Gastrocnemius medialis (tissue), 4 donors: Measurements from ENCODE around the gene GALNT10. TPM values are rescaled to one million over a fixed set of nuclear protein-coding genes. Genes with fewer than 3 reads are reported as not detected.
A peak's percentile ranks its signal among the peaks of the same experiment; 100 is the strongest.

Experiments used
- ATAC-seq, 2 donors: fragments of 150-250 bp; one replicate each; pipeline ENCODE4 v1.9.1; 2016
- DNase-seq, 2 donors: peaks; one replicate each; pipeline ENCODE4 v3.0.0-alpha.2; 2019
- H3K27ac ChIP-seq, 4 donors: fragments of 200-600 bp; sonication (generic); 1 replicate in 1 of 4; 2 replicates in 3 of 4; pipeline ENCODE4 v1.5.1; 2016 to 2018; ENCODE audit warnings: mild to moderate bottlenecking in 2 of 4, moderate library complexity in 1 of 4
- H3K27me3 ChIP-seq, 3 donors: fragments of 200-600 bp; sonication (generic) in 2 of 3; 1 replicate in 1 of 3; 2 replicates in 2 of 3; pipeline versions ENCODE4 v1.5.1 to v1.6.0; 2016 to 2019; ENCODE audit warnings: mild to moderate bottlenecking in 1 of 3, moderate library complexity in 1 of 3
- H3K36me3 ChIP-seq, 2 donors: fragments of 200-600 bp; sonication (generic) in 1 of 2; one replicate each; pipeline ENCODE4 v1.5.1; 2017 to 2018
- H3K4me1 ChIP-seq, 2 donors: fragments of 200-600 bp; sonication (generic) in 1 of 2; one replicate each; pipeline ENCODE4 v1.5.1; 2016 to 2017; ENCODE audit warnings: mild to moderate bottlenecking in 2 of 2
- H3K4me3 ChIP-seq, 4 donors: fragments of 200-600 bp; sonication (generic) in 3 of 4; 1 replicate in 1 of 4; 2 replicates in 3 of 4; pipeline ENCODE4 v1.5.1; 2016 to 2019; ENCODE audit warnings: mild to moderate bottlenecking in 2 of 4
- H3K9me3 ChIP-seq, 3 donors: fragments of 200-600 bp; sonication (generic) in 2 of 3; 1 replicate in 1 of 3; 2 replicates in 2 of 3; pipeline ENCODE4 v1.5.1; 2016 to 2019
- POLR2A ChIP-seq, 2 donors: fragments of 450-650 bp; IDR thresholded peaks; one replicate each; pipeline ENCODE4 v1.6.1; 2017; ENCODE audit warnings: antibody characterized with exemption in 2 of 2, mild to moderate bottlenecking in 2 of 2, moderate library complexity in 2 of 2
- in situ Hi-C, 4 donors: fragments of 200-750 bp; cut with MboI; loops; one replicate each; pipeline versions ENCODE4 v1.15.0 to v1.8.0; 2017; ENCODE audit warnings: low sequenced_read_pairs in 4 of 4
- intact Hi-C: fragments of 100-400 bp; cut with DNase I; formaldehyde crosslinking; loops from one replicate; pipeline ENCODE4 v1.15.1; 2023; ENCODE audit warnings: low total_unique reads
- total RNA-seq, 4 donors: library from RNA; depleted of rRNA; stranded (reverse); fragments of >200 nt; gene quantifications; one replicate each; pipeline versions ENCODE4 v1.1.0 to v1.2.3, GENCODE V29; 2016
- TF ChIP-seq, protein P1 (sequence below), 5 experiments: fragments of 450-650 bp in 3 of 5; fragments of 200-600 bp in 2 of 5; sonication (generic) in 2 of 5; IDR thresholded peaks in 4 of 5; conservative IDR thresholded peaks in 1 of 5; 1 replicate in 4 of 5; 2 replicates in 1 of 5; pipeline ENCODE4 v1.5.1; 2016 to 2019; ENCODE audit warnings: antibody characterized with exemption in 5 of 5, mild to moderate bottlenecking in 3 of 5, moderate library complexity in 3 of 5

Gene GALNT10
- total RNA-seq, 4 donors from 2014 or later: 6.1 to 9.9 (median 6.4) TPM

DNA sequence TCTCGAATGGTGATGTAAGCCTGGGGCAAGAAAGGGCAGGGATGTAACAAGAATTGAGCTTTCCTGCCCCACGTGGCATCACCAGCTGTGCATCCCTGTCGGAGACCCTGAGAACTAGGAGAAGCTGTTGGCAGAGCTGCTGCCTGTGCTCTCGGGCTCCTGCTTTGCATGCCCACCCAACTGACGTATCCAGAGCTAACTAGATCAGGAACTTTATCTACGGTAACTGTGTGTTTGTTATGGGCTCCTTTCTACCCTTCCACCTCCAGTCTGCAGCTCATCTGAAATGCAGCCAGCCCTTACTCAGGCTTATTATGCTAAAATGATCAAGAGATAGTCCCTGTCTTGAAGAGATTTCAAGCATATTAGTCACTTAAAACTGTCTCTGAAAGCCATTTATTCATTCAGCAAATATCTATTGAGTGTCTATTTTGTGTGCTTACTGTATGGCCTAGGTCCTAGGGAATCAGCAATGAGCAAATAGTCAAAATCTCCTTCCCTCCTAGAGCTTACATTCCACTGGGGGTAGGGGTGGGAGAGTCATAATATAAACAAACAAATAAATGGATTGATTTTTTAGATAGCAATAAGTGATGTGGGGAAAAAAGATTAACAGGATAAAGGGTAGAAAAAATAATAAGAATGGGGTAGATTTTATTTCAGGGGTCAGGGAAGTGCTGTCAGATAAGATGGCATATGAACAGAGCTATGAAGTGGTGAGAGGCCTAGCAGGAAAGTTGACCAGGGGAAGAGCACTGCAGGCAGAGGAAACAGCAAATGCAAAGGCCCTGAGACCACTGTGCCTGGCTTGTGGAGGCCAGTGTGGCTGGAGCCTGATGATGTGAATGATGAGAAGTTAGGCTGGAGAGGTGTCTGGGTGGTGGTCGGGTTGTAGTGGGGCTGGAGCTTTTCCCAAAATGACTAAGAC lies 118.2 kb downstream of the GALNT10 start:
- H3K27ac ChIP-seq: no peak overlapping the region
- TF ChIP-seq POLR2A (IDR thresholded peaks at IDR 0.05): no peak
- TF ChIP-seq, protein P1, sequence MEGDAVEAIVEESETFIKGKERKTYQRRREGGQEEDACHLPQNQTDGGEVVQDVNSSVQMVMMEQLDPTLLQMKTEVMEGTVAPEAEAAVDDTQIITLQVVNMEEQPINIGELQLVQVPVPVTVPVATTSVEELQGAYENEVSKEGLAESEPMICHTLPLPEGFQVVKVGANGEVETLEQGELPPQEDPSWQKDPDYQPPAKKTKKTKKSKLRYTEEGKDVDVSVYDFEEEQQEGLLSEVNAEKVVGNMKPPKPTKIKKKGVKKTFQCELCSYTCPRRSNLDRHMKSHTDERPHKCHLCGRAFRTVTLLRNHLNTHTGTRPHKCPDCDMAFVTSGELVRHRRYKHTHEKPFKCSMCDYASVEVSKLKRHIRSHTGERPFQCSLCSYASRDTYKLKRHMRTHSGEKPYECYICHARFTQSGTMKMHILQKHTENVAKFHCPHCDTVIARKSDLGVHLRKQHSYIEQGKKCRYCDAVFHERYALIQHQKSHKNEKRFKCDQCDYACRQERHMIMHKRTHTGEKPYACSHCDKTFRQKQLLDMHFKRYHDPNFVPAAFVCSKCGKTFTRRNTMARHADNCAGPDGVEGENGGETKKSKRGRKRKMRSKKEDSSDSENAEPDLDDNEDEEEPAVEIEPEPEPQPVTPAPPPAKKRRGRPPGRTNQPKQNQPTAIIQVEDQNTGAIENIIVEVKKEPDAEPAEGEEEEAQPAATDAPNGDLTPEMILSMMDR (IDR thresholded peaks at IDR 0.05 in 4 of 5, conservative IDR thresholded peaks at IDR 0.05 in 1 of 5): no peak
- in situ Hi-C loops: no loop called here
- H3K27me3 ChIP-seq: no peaks in the 10 kb centered on the region
- no peak overlapping the region for H3K4me3 ChIP-seq
- no peaks in the 10 kb centered on the region for H3K9me3 ChIP-seq
- no peaks in the 10 kb centered on the region for H3K36me3 ChIP-seq
- DNase-seq (no peak), ATAC-seq (no peak)
- H3K4me1 ChIP-seq: no peaks in the 10 kb centered on the region
- intact Hi-C loops: no loop called here

GRCh38 chr5:154309371-154309745 lies 118.8 kb downstream of the GALNT10 start:
- Histone ChIP-seq H3K36me3 (no peaks in the 10 kb centered on the region), H3K4me1 (no peaks in the 10 kb centered on the region), H3K27ac (no peak overlapping the region), H3K9me3 (no peaks in the 10 kb centered on the region), H3K4me3 (no peak overlapping the region), H3K27me3 (no peaks in the 10 kb centered on the region)
- ATAC-seq (no peak), DNase-seq (no peak)
- in situ Hi-C loops: no loop called here
- TF ChIP-seq, protein P1 (IDR thresholded peaks at IDR 0.05 in 4 of 5, conservative IDR thresholded peaks at IDR 0.05 in 1 of 5): no peak
- no peak for TF ChIP-seq POLR2A (IDR thresholded peaks at IDR 0.05)
- intact Hi-C loops: no loop called here

- no peak for TF ChIP-seq POLR2A (IDR thresholded peaks at IDR 0.05)
- TF ChIP-seq, protein P1 (IDR thresholded peaks at IDR 0.05 in 4 of 5, conservative IDR thresholded peaks at IDR 0.05 in 1 of 5): no peak
- Histone ChIP-seq H3K9me3 (no peaks in the 10 kb centered on the region), H3K36me3 (no peaks in the 10 kb centered on the region), H3K4me3 (no peak overlapping the region), H3K27ac (no peak overlapping the region), H3K27me3 (no peaks in the 10 kb centered on the region), H3K4me1 (no peaks in the 10 kb centered on the region)
- ATAC-seq (no peak), DNase-seq (no peak)
- in situ Hi-C loops: no loop called here
- intact Hi-C loops: no loop called here
These were observed 119.3 kb downstream of the GALNT10 start for GRCh38 chr5:154309805-154310204.

- no peaks in the 10 kb centered on the region for H3K27me3 ChIP-seq
- no peaks in the 10 kb centered on the region for H3K4me1 ChIP-seq
- in situ Hi-C loops: no loop called here
- DNase-seq: peak in 1 of 2 donors; percentile 16
- peak in 1 of 2 donors; percentile 51 for ATAC-seq
- intact Hi-C loops: no loop called here
- H3K9me3 ChIP-seq: no peaks in the 10 kb centered on the region
- H3K27ac ChIP-seq: no peak overlapping the region
- no peak for TF ChIP-seq POLR2A (IDR thresholded peaks at IDR 0.05)
- TF ChIP-seq, protein P1 (IDR thresholded peaks at IDR 0.05 in 4 of 5, conservative IDR thresholded peaks at IDR 0.05 in 1 of 5): no peak
- H3K36me3 ChIP-seq: no peaks in the 10 kb centered on the region
- no peak overlapping the region for H3K4me3 ChIP-seq
These were observed 120.8 kb downstream of the GALNT10 start for GRCh38 chr5:154311362-154311761.
